Right lobe of liver (tissue), 4 donors: Measurements from ENCODE around the gene INPP5A.

ENCODE experiments used
- CTCF ChIP-seq, 4 donors: fragments of 200-600 bp in 3 of 4; fragments of 450-650 bp in 1 of 4; IDR thresholded peaks; one replicate each; pipeline versions ENCODE4 v1.5.1 to v1.8.0; 2016 to 2022; ENCODE audit warnings: antibody characterized with exemption in 4 of 4, mild to moderate bottlenecking in 2 of 4
- POLR2A ChIP-seq: fragments of 450-650 bp; IDR thresholded peaks from one replicate; pipeline ENCODE4 v1.6.1; 2017; ENCODE audit warnings: antibody characterized with exemption, mild to moderate bottlenecking
- donor health status: DM: no; HTN: no; CAD: no.
- donor health status: DM: no; HTN: no; CAD: no.
- donor health status: DM: no; HTN: yes; CAD: no.

GRCh38 chr10:132488231-132488821 is 49.3 kb upstream of the INPP5A start:
- TF ChIP-seq CTCF (IDR thresholded peaks at IDR 0.05) (no peak), POLR2A (no peak)
